MM.1S (cell line): ENCODE measurements around the gene ORAI3.

Experiments
- DNase-seq: peaks from one replicate; pipeline ENCODE4 v3.0.0-alpha.2; 2015
- H2AFZ ChIP-seq: fragments of 300-600 bp; sonication (generic); 2 replicates; pipeline ENCODE4 v1.6.0; 2016; ENCODE audit warnings: antibody characterized with exemption, low read length
- H3F3A ChIP-seq: fragments of 300-600 bp; sonication (generic); 2 replicates; pipeline ENCODE4 v1.6.1; 2016; ENCODE audit warnings: mild to moderate bottlenecking, antibody characterized with exemption, low read length, moderate library complexity, mixed read lengths; ENCODE audit not compliant: insufficient read depth
- H3K27ac ChIP-seq: fragments of 300-600 bp; sonication (generic); 2 replicates; pipeline ENCODE4 v1.5.1; 2016; ENCODE audit warnings: mild to moderate bottlenecking, low read length
- H3K27me3 ChIP-seq: fragments of 300-600 bp; sonication (generic); replicated peaks from 2 replicates; pipeline ENCODE4 v1.6.0; 2016; ENCODE audit warnings: low read length; ENCODE audit not compliant: insufficient read depth
- H3K36me3 ChIP-seq: fragments of 300-600 bp; sonication (generic); replicated peaks from 2 replicates; pipeline ENCODE4 v1.6.1; 2016; ENCODE audit warnings: mild to moderate bottlenecking, low read length, mixed read lengths; ENCODE audit not compliant: insufficient read depth
- H3K4me1 ChIP-seq: fragments of 300-600 bp; sonication (generic); 2 replicates; pipeline ENCODE4 v1.6.1; 2016; ENCODE audit warnings: low read length, mixed read lengths
- H3K4me2 ChIP-seq: fragments of 300-600 bp; sonication (generic); 2 replicates; pipeline ENCODE4 v1.6.0; 2016; ENCODE audit warnings: low read depth, low read length
- H3K4me3 ChIP-seq: fragments of 300-600 bp; sonication (generic); 2 replicates; pipeline ENCODE4 v1.5.1; 2016; ENCODE audit warnings: low read length, mixed read lengths
- H3K79me2 ChIP-seq: fragments of 300-600 bp; sonication (generic); 2 replicates; pipeline ENCODE4 v1.6.1; 2016; ENCODE audit warnings: mixed run types, low read length, mixed read lengths
- H3K9ac ChIP-seq: fragments of 300-600 bp; sonication (generic); 2 replicates; pipeline ENCODE4 v1.6.1; 2016; ENCODE audit warnings: low read length, mixed read lengths
- H3K9me2 ChIP-seq: fragments of 300-600 bp; sonication (generic); replicated peaks from 2 replicates; pipeline ENCODE4 v1.6.1; 2016; ENCODE audit warnings: mild to moderate bottlenecking, low read length, mixed read lengths; ENCODE audit not compliant: insufficient read depth
- H3K9me3 ChIP-seq: fragments of 300-600 bp; sonication (generic); replicated peaks from 2 replicates; pipeline ENCODE4 v1.6.1; 2016; ENCODE audit warnings: mild to moderate bottlenecking, low read length, mixed read lengths; ENCODE audit not compliant: insufficient read depth
- H4K20me1 ChIP-seq: fragments of 300-600 bp; sonication (generic); 2 replicates; pipeline ENCODE4 v1.6.1; 2016; ENCODE audit warnings: mild to moderate bottlenecking, low read length, moderate library complexity, mixed read lengths; ENCODE audit not compliant: insufficient read depth
- CTCF ChIP-seq: fragments of 300-600 bp; sonication (generic); IDR thresholded peaks from 2 replicates; pipeline ENCODE4 v1.5.1; 2016; ENCODE audit warnings: antibody characterized with exemption, low read length, mixed read lengths
- EZH2 ChIP-seq: fragments of 300-600 bp; sonication (generic); optimal IDR thresholded peaks from 2 replicates; pipeline ENCODE3; 2017; ENCODE audit warnings: low read depth, mild to moderate bottlenecking, antibody characterized with exemption, low read length, mixed read lengths
- EZH2phosphoT487 ChIP-seq: fragments of 300-600 bp; sonication (generic); IDR thresholded peaks from 2 replicates; pipeline ENCODE4 v1.6.1; 2018; ENCODE audit warnings: antibody characterized with exemption, low read length

Gene ORAI3

GRCh38 chr16:30954993-30955392 is 6.1 kb downstream of the ORAI3 start:
- H3K4me3 ChIP-seq: no peak overlapping the region
- H3K9me3 ChIP-seq: no peaks in the 10 kb centered on the region
- H3K27me3 ChIP-seq: no peaks in the 10 kb centered on the region
- H3K4me1 ChIP-seq: peaks cover 24% of the 10 kb centered on the region
- H3K4me2 ChIP-seq: no peak overlapping the region
- no peaks in the 10 kb centered on the region for H3K9me2 ChIP-seq
- no peak overlapping the region for H3K9ac ChIP-seq
- no peak for TF ChIP-seq EZH2
- TF ChIP-seq CTCF: no peak
- TF ChIP-seq EZH2phosphoT487: no peak
- peaks cover 22% of the 10 kb centered on the region for H3K79me2 ChIP-seq
- no peaks in the 10 kb centered on the region; the same call in 1 of the 2 replicates for H4K20me1 ChIP-seq
- H3F3A ChIP-seq: peaks cover 23% of the 10 kb centered on the region
- H3K27ac ChIP-seq: no peak overlapping the region
- no peak for DNase-seq
- H3K36me3 ChIP-seq: 0 out of 2 replicates have a peak, but pooled peaks cover 5% of the 10 kb centered on the region
- H2AFZ ChIP-seq: no peak overlapping the region

- H3K27me3 ChIP-seq: no peaks in the 10 kb centered on the region
- peaks cover 18% of the 10 kb centered on the region for H3F3A ChIP-seq
- peaks cover 30% of the 10 kb centered on the region for H3K79me2 ChIP-seq
- peak overlapping the region; percentile 100 for H2AFZ ChIP-seq
- H3K4me2 ChIP-seq: peak overlapping the region; percentile 91
- H3K36me3 ChIP-seq: peaks cover 14% of the 10 kb centered on the region
- H3K4me1 ChIP-seq: peaks cover 16% of the 10 kb centered on the region
- H3K9me3 ChIP-seq: no peaks in the 10 kb centered on the region
- peak overlapping the region; percentile 100 for H3K9ac ChIP-seq
- H3K27ac ChIP-seq: peak overlapping the region; percentile 96
- DNase-seq: peak; percentile 71
- no peaks in the 10 kb centered on the region; the same call in 1 of the 2 replicates for H4K20me1 ChIP-seq
- H3K4me3 ChIP-seq: peak overlapping the region; percentile 88
- H3K9me2 ChIP-seq: no peaks in the 10 kb centered on the region
- peak; percentile 34 for TF ChIP-seq CTCF
- no peak for TF ChIP-seq EZH2
Observed at GRCh38 chr16:30956601-30957455, 8.0 kb downstream of the ORAI3 start.

GRCh38 chr16:30957456-30958174 is 8.7 kb downstream of the ORAI3 start, which contains the start of gene SETD1A:
TSS of gene SETD1A (plus strand) at chr16:30957754. CDS start at chr16:30958732, 978 bp downstream.
- Histone ChIP-seq H3K9me3 (no peaks in the 10 kb centered on the region), H4K20me1 (no peaks in the 10 kb centered on the region; the same call in 1 of the 2 replicates), H3K27me3 (no peaks in the 10 kb centered on the region), H3K9me2 (no peaks in the 10 kb centered on the region), H3K79me2 (peaks cover 30% of the 10 kb centered on the region), H3F3A (peaks cover 18% of the 10 kb centered on the region), H3K9ac (peak within 1 kb of the TSS; percentile 100), H3K36me3 (peaks cover 14% of the 10 kb centered on the region), H2AFZ (peak within 1 kb of the TSS; percentile 100), H3K27ac (peak within 1 kb of the TSS; percentile 96), H3K4me3 (peak within 1 kb of the TSS; percentile 88), H3K4me1 (peaks cover 16% of the 10 kb centered on the region), H3K4me2 (peak within 1 kb of the TSS; percentile 91)
- DNase-seq: peak; percentile 96
- TF ChIP-seq CTCF (no peak), EZH2 (no peak), EZH2phosphoT487 (no peak)
